ENCODE results near the gene CFAP210. TPM values are rescaled to one million over a fixed set of nuclear protein-coding genes. Genes with fewer than 3 reads are reported as not detected.

CFAP210 gene
- total and polyA plus RNA-seq, 9 of the 15 experiments (the other 6 are each of a cell fraction or from before 2014, with no cell fraction given): 0.75 to 3.6 (median 1.3) TPM

- no peaks in the 10 kb centered on the region for H3K27me3 ChIP-seq (ENCODE audit: control insufficient read depth in 2 of 2, insufficient read depth in 2 of 2, low read length in 2 of 2)
- no peak for FAIRE-seq
- no peaks in the 10 kb centered on the region for H3K79me2 ChIP-seq (ENCODE audit: control insufficient read depth, insufficient read depth, low read length)
- in situ Hi-C loops (cut with MboI): no loop called here
- H3K4me2 ChIP-seq (ENCODE audit: insufficient read depth, low read length): no peak overlapping the region
- H3K27ac ChIP-seq (ENCODE audit: extremely low read depth, low read depth, low read length): no peak overlapping the region; the same call in 2 of the 3 replicates
- BruUV-seq (replicated peaks): no TSS peak
- H3K4me1 ChIP-seq (replicated peaks in 1 of 2; ENCODE audit: control insufficient read depth in 2 of 2, insufficient read depth in 2 of 2, low read length in 2 of 2): peaks cover 0 to 11% of the 10 kb centered on the region in 2 experiments; a peak in 3 of 5 replicates
- no peak for DNase-seq (ENCODE audit: extremely low read depth in 1 of 4, low spot score in 3 of 4)
- H3K4me3 ChIP-seq: no peak overlapping the region
- peaks cover 9% of the 10 kb centered on the region; the same call in 2 of the 3 replicates for H3K36me3 ChIP-seq (ENCODE audit: control insufficient read depth, insufficient read depth, low read length)
- CTCF ChIA-PET (ENCODE audit: low intra/inter-chr PET ratio): no interaction called here
- intact Hi-C loops (cut with micrococcal nuclease): loop anchor here (5.0 kb wide), 1 partner anchor 88 kb away; the partner anchor contains the start of gene KLHL23
- POLR2A ChIA-PET: interaction anchor here (0.9 to 3.1 kb wide), 4 partner anchors 10 to 93 kb away, joined by 3 to 11 read pairs (median 3); no protein-coding TSS in a partner anchor
- no peaks in the 10 kb centered on the region for H4K20me1 ChIP-seq (replicated peaks; ENCODE audit: control insufficient read depth, insufficient read depth, low read length)
- peak overlapping the region; percentile 14; the same call in 1 of the 2 replicates for H2AFZ ChIP-seq (ENCODE audit: low read depth, low read length)
- no peak overlapping the region for H3K9ac ChIP-seq (ENCODE audit: insufficient read depth in 1 of 2, low read depth in 2 of 2, low read length in 2 of 2)
- no peaks in the 10 kb centered on the region for H3K9me3 ChIP-seq (replicated peaks; ENCODE audit: control insufficient read depth, insufficient read depth, low read depth, low read length)
- peak; percentile 37 for ATAC-seq
- 31% methylated on average over 3 of the region's 3 CpGs for WGBS (ENCODE audit: insufficient coverage, low coverage, missing lambda C conversion rate)
- no peaks in the 10 kb centered on the region for H3K9me1 ChIP-seq (ENCODE audit: control insufficient read depth, insufficient read depth, low read length)
- peak; percentile 67 for TF ChIP-seq NFE2 (IDR thresholded peaks at IDR 0.05; ENCODE audit: low read depth)
- peak; percentile 70 for TF ChIP-seq MAFG (tag; conservative IDR thresholded peaks at IDR 0.05)
- peak; percentile 92 for TF ChIP-seq ZNF316 (IDR thresholded peaks at IDR 0.05)
- TF ChIP-seq PREB (CRISPR knock-in tag; IDR thresholded peaks at IDR 0.05): 0 out of 2 replicates have a peak, but pooled peaks have one; percentile 51
- no peak for TF ChIP-seq CHCHD3 (CRISPR knock-in tag; IDR thresholded peaks at IDR 0.05)
- TF ChIP-seq NKRF (IDR thresholded peaks at IDR 0.05; ENCODE audit: borderline replicate concordance): no peak
- TF ChIP-seq C11orf30 (IDR thresholded peaks at IDR 0.05; ENCODE audit: low read depth): peak; percentile 87
- no peak for TF ChIP-seq CEBPB (tag; IDR thresholded peaks at IDR 0.05)
- TF ChIP-seq PRDM10 (IDR thresholded peaks at IDR 0.05; ENCODE audit: partially characterized antibody): peak; percentile 25
- TF ChIP-seq MAFF (IDR thresholded peaks at IDR 0.05; ENCODE audit: low read length): peak; percentile 42; the same call in 1 of the 2 replicates
- peak; percentile 41; the same call in 1 of the 2 replicates for TF ChIP-seq ZNF592 (IDR thresholded peaks at IDR 0.05)
These were observed 50.0 kb downstream of the CFAP210 start for GRCh38 chr2:169644173-169644572.
